Neural cell (in vitro differentiated cells): ENCODE measurements around the gene F8A1.
"Not testable (repeated sequence)": the region's sequence is repeated elsewhere in the genome, so short reads cannot be mapped to it uniquely, and the experiment has no call there.

ENCODE experiments used
- CTCF ChIP-seq: fragments of 450-650 bp; IDR thresholded peaks from 2 replicates; pipeline ENCODE4 v1.5.1; 2014; ENCODE audit warnings: antibody characterized with exemption, mild to moderate bottlenecking, moderate library complexity; ENCODE audit not compliant: poor library complexity, severe bottlenecking
- EP300 ChIP-seq: fragments of 450-650 bp; conservative IDR thresholded peaks from 2 replicates; pipeline ENCODE4 v1.6.1; 2014; ENCODE audit warnings: antibody characterized with exemption, mild to moderate bottlenecking, moderate library complexity; ENCODE audit not compliant: poor library complexity, severe bottlenecking
- EZH2 ChIP-seq: fragments of 200-600, 300-800 bp; shearing (Covaris generic), sonication (generic); IDR thresholded peaks from 2 replicates; pipeline ENCODE4 v1.6.1; 2014; ENCODE audit warnings: antibody characterized with exemption, low read length, borderline replicate concordance, mild to moderate bottlenecking; ENCODE audit not compliant: insufficient read depth, poor library complexity, severe bottlenecking
- MXI1 ChIP-seq: fragments of 450-650 bp; conservative IDR thresholded peaks from 2 replicates; pipeline ENCODE4 v1.6.1; 2014; ENCODE audit warnings: antibody characterized with exemption, mild to moderate bottlenecking; ENCODE audit not compliant: poor library complexity, severe bottlenecking
- POLR2AphosphoS5 ChIP-seq: IDR thresholded peaks from 2 replicates; pipeline ENCODE4 v1.6.1; 2012
- REST ChIP-seq: IDR thresholded peaks from 2 replicates; pipeline ENCODE4 v1.6.1; 2012; ENCODE audit warnings: borderline replicate concordance
- SMC3 ChIP-seq: fragments of 450-650 bp; conservative IDR thresholded peaks from 2 replicates; pipeline ENCODE4 v1.6.1; 2014; ENCODE audit warnings: antibody characterized with exemption, mild to moderate bottlenecking, moderate library complexity; ENCODE audit not compliant: poor library complexity

GRCh38 chrX:154886789-154887221, 650 bp downstream of the F8A1 start:
- not testable (repeated sequence) for TF ChIP-seq CTCF, SMC3, POLR2AphosphoS5, EZH2, MXI1, EP300, REST
